H9 (cell line): ENCODE results near the gene VSIG2. TPM values are rescaled to one million over a fixed set of nuclear protein-coding genes. Genes with fewer than 3 reads are reported as not detected.

ENCODE experiments used
- DNase-seq: peaks from one replicate; pipeline ENCODE4 v3.0.0-alpha.2; 2017
- H2AFZ ChIP-seq: one replicate; pipeline ENCODE4 v1.6.1; 2013; ENCODE audit warnings: mild to moderate bottlenecking, low read length, control low read depth, moderate library complexity
- H2AK5ac ChIP-seq: 2 replicates; pipeline ENCODE4 v1.6.1; 2013; ENCODE audit warnings: low read length, control low read depth, mixed read lengths; ENCODE audit not compliant: insufficient read length
- H2BK120ac ChIP-seq: one replicate; pipeline ENCODE4 v1.6.1; 2013; ENCODE audit warnings: low read depth, mild to moderate bottlenecking, low read length, control low read depth, inconsistent platforms; ENCODE audit not compliant: poor library complexity, severe bottlenecking
- H2BK12ac ChIP-seq: 2 replicates; pipeline ENCODE4 v1.6.1; 2013; ENCODE audit warnings: low read length, control low read depth, mixed read lengths, low read depth; ENCODE audit not compliant: insufficient read length
- H2BK15ac ChIP-seq: 2 replicates; pipeline ENCODE4 v1.6.1; 2013; ENCODE audit warnings: low read depth, low read length, control low read depth
- H2BK20ac ChIP-seq: one replicate; pipeline ENCODE4 v1.6.1; 2013; ENCODE audit warnings: low read depth, mild to moderate bottlenecking, low read length, control low read depth, inconsistent platforms; ENCODE audit not compliant: poor library complexity, severe bottlenecking
- H2BK5ac ChIP-seq: 2 replicates; pipeline ENCODE4 v1.6.1; 2013; ENCODE audit warnings: low read length, control low read depth, mixed read lengths; ENCODE audit not compliant: insufficient read length
- H3K14ac ChIP-seq: 2 replicates; pipeline ENCODE4 v1.6.1; 2013; ENCODE audit warnings: low read length, control low read depth; ENCODE audit not compliant: insufficient read depth
- H3K18ac ChIP-seq: 2 replicates; pipeline ENCODE4 v1.6.1; 2013; ENCODE audit warnings: low read depth, mild to moderate bottlenecking, mixed read lengths, low read length, control low read depth; ENCODE audit not compliant: insufficient read length
- H3K23ac ChIP-seq: 2 replicates; pipeline ENCODE4 v1.6.1; 2013; ENCODE audit warnings: low read length, control low read depth, mixed read lengths, low read depth; ENCODE audit not compliant: insufficient read length
- H3K23me2 ChIP-seq: 2 replicates; pipeline ENCODE4 v1.6.1; 2013; ENCODE audit warnings: low read depth, mild to moderate bottlenecking, mixed read lengths, low read length, control low read depth; ENCODE audit not compliant: insufficient read length, poor library complexity, severe bottlenecking
- H3K27ac ChIP-seq: 2 replicates; pipeline ENCODE4 v1.5.1; 2013; ENCODE audit warnings: low read length, control low read depth, mixed read lengths, low read depth; ENCODE audit not compliant: insufficient read length
- H3K27me3 ChIP-seq: 2 replicates; pipeline ENCODE4 v1.6.1; 2013; ENCODE audit warnings: low read length, control low read depth, inconsistent platforms; ENCODE audit not compliant: insufficient read depth
- H3K4ac ChIP-seq: 2 replicates; pipeline ENCODE4 v1.6.1; 2013; ENCODE audit warnings: low read depth, mild to moderate bottlenecking, control low read depth, inconsistent platforms, low read length, moderate library complexity
- H3K4me1 ChIP-seq: 2 replicates; pipeline ENCODE4 v1.6.1; 2013; ENCODE audit warnings: low read length, control low read depth, inconsistent platforms; ENCODE audit not compliant: insufficient read depth
- H3K4me2 ChIP-seq: 2 replicates; pipeline ENCODE4 v1.6.1; 2013; ENCODE audit warnings: low read length, control low read depth, mixed read lengths; ENCODE audit not compliant: insufficient read length, insufficient read depth
- H3K56ac ChIP-seq: 2 replicates; pipeline ENCODE4 v1.6.1; 2013; ENCODE audit warnings: low read depth, mild to moderate bottlenecking, mixed read lengths, low read length, control low read depth; ENCODE audit not compliant: insufficient read length
- H3K79me1 ChIP-seq: 2 replicates; pipeline ENCODE4 v1.6.1; 2013; ENCODE audit warnings: low read depth, mild to moderate bottlenecking, moderate library complexity, low read length, control low read depth, inconsistent platforms; ENCODE audit not compliant: insufficient read depth, poor library complexity, severe bottlenecking
- H3K79me2 ChIP-seq: 2 replicates; pipeline ENCODE4 v1.6.1; 2013; ENCODE audit warnings: low read length, control low read depth, inconsistent platforms; ENCODE audit not compliant: insufficient read depth
- H3K9ac ChIP-seq: 2 replicates; pipeline ENCODE4 v1.6.1; 2013; ENCODE audit warnings: low read length, control low read depth, mixed read lengths; ENCODE audit not compliant: insufficient read length; ENCODE audit errors: extremely low read depth
- H3K9me3 ChIP-seq: one replicate; pipeline ENCODE4 v1.6.1; 2013; ENCODE audit warnings: low read depth, low read length, inconsistent platforms; ENCODE audit not compliant: control insufficient read depth
- H3T11ph ChIP-seq: one replicate; pipeline ENCODE4 v1.6.1; 2013; ENCODE audit warnings: mild to moderate bottlenecking, low read length, control low read depth, inconsistent platforms
- H4K20me1 ChIP-seq: one replicate; pipeline ENCODE4 v1.6.1; 2013; ENCODE audit not compliant: control insufficient read depth, insufficient read length, insufficient read depth
- H4K5ac ChIP-seq: 2 replicates; pipeline ENCODE4 v1.6.1; 2013; ENCODE audit warnings: low read depth, mild to moderate bottlenecking, mixed read lengths, low read length, control low read depth; ENCODE audit not compliant: insufficient read length
- H4K8ac ChIP-seq: replicated peaks from 2 replicates; pipeline ENCODE4 v1.6.1; 2013; ENCODE audit warnings: low read length, control low read depth, mixed read lengths, low read depth; ENCODE audit not compliant: insufficient read length
- H4K91ac ChIP-seq: 2 replicates; pipeline ENCODE4 v1.6.1; 2013; ENCODE audit warnings: low read depth, mild to moderate bottlenecking, moderate library complexity, mixed read lengths, low read length, control low read depth; ENCODE audit not compliant: insufficient read length
- H3K27ac Mint-ChIP-seq, 3 experiments: 2 replicates in 2 of 3; 3 replicates in 1 of 3; pipeline ENCODE4 v1.8.0; 2020 to 2021; ENCODE audit warnings: mixed read lengths in 3 of 3, mild to moderate bottlenecking in 1 of 3, moderate library complexity in 1 of 3
- H3K27me3 Mint-ChIP-seq: 2 replicates; pipeline ENCODE4 v1.8.0; 2021; ENCODE audit warnings: low read depth, mild to moderate bottlenecking, moderate library complexity, mixed read lengths
- H3K36me3 Mint-ChIP-seq, 3 experiments: 2 replicates in 2 of 3; 3 replicates in 1 of 3; pipeline ENCODE4 v1.8.0; 2020 to 2021; ENCODE audit warnings: low read depth in 3 of 3, mixed read lengths in 3 of 3; ENCODE audit not compliant: insufficient read depth in 1 of 3
- H3K4me1 Mint-ChIP-seq, 2 experiments: 2 replicates each; pipeline ENCODE4 v1.8.0; 2020; ENCODE audit warnings: mixed read lengths in 2 of 2
- H3K4me3 Mint-ChIP-seq, 2 experiments: 2 replicates in 1 of 2; 3 replicates in 1 of 2; pipeline ENCODE4 v1.8.0; 2020 to 2021; ENCODE audit warnings: mild to moderate bottlenecking in 2 of 2, mixed read lengths in 2 of 2, moderate library complexity in 1 of 2
- H3K9me3 Mint-ChIP-seq, 2 experiments: 2 replicates in 1 of 2; 3 replicates in 1 of 2; pipeline ENCODE4 v1.8.0; 2020; ENCODE audit warnings: mild to moderate bottlenecking in 2 of 2, mixed read lengths in 2 of 2, moderate library complexity in 1 of 2
- CTCF ChIP-seq: fragments of 200-600 bp; sonication (generic); conservative IDR thresholded peaks from 3 replicates; pipeline ENCODE4 v1.8.0; 2021; ENCODE audit warnings: antibody characterized with exemption, mild to moderate bottlenecking
- WGBS: extraction: QIAGEN DNeasy Blood & Tissue Kit; methylation state at CpG from one replicate; pipeline ENCODE4 v1.1.7; 2013; ENCODE audit warnings: missing lambda C conversion rate, low lambda C conversion rate, mixed read lengths; ENCODE audit not compliant: insufficient read length; ENCODE audit errors: extremely low coverage; 5-methylcytosine and 5-hydroxymethylcytosine counted together
- total RNA-seq: library from RNA; stranded (reverse); gene quantifications from 2 replicates; pipeline ENCODE4 v1.2.1, GENCODE V29; 2021

VSIG2 gene
- total RNA-seq, 1 experiment from 2014 or later: not detected

- Histone ChIP-seq H3K14ac (no peak overlapping the region), H3T11ph (no peak overlapping the region), H2BK12ac (no peak overlapping the region), H2BK120ac (no peak overlapping the region), H3K4me2 (no peak overlapping the region), H3K18ac (no peak overlapping the region), H3K27ac (no peak overlapping the region), H3K79me2 (no peaks in the 10 kb centered on the region), H3K4me1 (peaks cover 3% of the 10 kb centered on the region; the same call in 1 of the 2 replicates), H3K79me1 (no peaks in the 10 kb centered on the region), H3K27me3 (peaks cover 90% of the 10 kb centered on the region), H2BK5ac (no peak overlapping the region), H3K56ac (no peak overlapping the region), H4K8ac (no peak overlapping the region), H2BK20ac (no peak overlapping the region), H3K23ac (no peak overlapping the region), H4K20me1 (no peaks in the 10 kb centered on the region), H3K4ac (no peak overlapping the region), H2BK15ac (no peak overlapping the region), H2AFZ (no peak overlapping the region), H4K91ac (no peak overlapping the region), H3K9ac (no peak overlapping the region), H3K23me2 (peaks cover 11% of the 10 kb centered on the region), H3K9me3 (no peaks in the 10 kb centered on the region), H2AK5ac (no peak overlapping the region), H4K5ac (no peak overlapping the region)
- no peak overlapping the region for H3K27ac Mint-ChIP-seq
- H3K4me1 Mint-ChIP-seq: peaks cover 17 to 51% of the 10 kb centered on the region in 2 experiments
- H3K4me3 Mint-ChIP-seq: no peak overlapping the region
- DNase-seq: no peak
- WGBS: no CpG with 5 or more reads among the region's 6 CpGs
- TF ChIP-seq CTCF: no peak
- H3K9me3 Mint-ChIP-seq: peaks cover 0 to 9% of the 10 kb centered on the region in 2 experiments; a peak in 3 of 5 replicates
- H3K36me3 Mint-ChIP-seq: no peaks in the 10 kb centered on the region; a peak in 1 of 7 replicates
- peaks cover 66% of the 10 kb centered on the region for H3K27me3 Mint-ChIP-seq
Measured at GRCh38 chr11:124754710-124755109, 2.7 kb upstream of the VSIG2 start.
